BLaER1 treated with 17β-estradiol and CSF1 and Interleukin-3, amounts not matched to agents 10 nM and 100 nM (cell line): Measurements from ENCODE around the gene RSPO4.

Experiments used
- H3K27ac ChIP-seq, 11 experiments: shearing (Covaris generic); formaldehyde crosslinking; 2 replicates each; pipeline ENCODE4 v1.8.1; 2022
- H3K27me3 ChIP-seq, 11 experiments: shearing (Covaris generic); formaldehyde crosslinking; 2 replicates each; pipeline ENCODE4 v1.8.1; 2022
- H3K36me3 ChIP-seq, 11 experiments: shearing (Covaris generic); formaldehyde crosslinking; 2 replicates each; pipeline ENCODE4 v1.8.1; 2022
- H3K4me1 ChIP-seq, 10 experiments: shearing (Covaris generic); formaldehyde crosslinking; 2 replicates each; pipeline ENCODE4 v1.8.1; 2022
- H3K4me2 ChIP-seq, 11 experiments: shearing (Covaris generic); formaldehyde crosslinking; 2 replicates each; pipeline ENCODE4 v1.8.1; 2022
- H3K4me3 ChIP-seq, 10 experiments: shearing (Covaris generic); formaldehyde crosslinking; 2 replicates each; pipeline ENCODE4 v1.8.1; 2022
- H3K9ac ChIP-seq, 11 experiments: shearing (Covaris generic); formaldehyde crosslinking; 2 replicates each; pipeline ENCODE4 v1.8.1; 2022
- H3K9me3 ChIP-seq, 11 experiments: shearing (Covaris generic); formaldehyde crosslinking; replicated peaks in 1 of 11; 2 replicates each; pipeline ENCODE4 v1.8.1; 2022
- H4K20me1 ChIP-seq, 11 experiments: shearing (Covaris generic); formaldehyde crosslinking; 2 replicates each; pipeline ENCODE4 v1.8.1; 2022
- Cebpa-rat ChIP-seq, 11 experiments: shearing (Covaris generic); IDR thresholded peaks; 2 replicates each; pipeline ENCODE4 v1.8.1; 2022

RSPO4 gene

DNA sequence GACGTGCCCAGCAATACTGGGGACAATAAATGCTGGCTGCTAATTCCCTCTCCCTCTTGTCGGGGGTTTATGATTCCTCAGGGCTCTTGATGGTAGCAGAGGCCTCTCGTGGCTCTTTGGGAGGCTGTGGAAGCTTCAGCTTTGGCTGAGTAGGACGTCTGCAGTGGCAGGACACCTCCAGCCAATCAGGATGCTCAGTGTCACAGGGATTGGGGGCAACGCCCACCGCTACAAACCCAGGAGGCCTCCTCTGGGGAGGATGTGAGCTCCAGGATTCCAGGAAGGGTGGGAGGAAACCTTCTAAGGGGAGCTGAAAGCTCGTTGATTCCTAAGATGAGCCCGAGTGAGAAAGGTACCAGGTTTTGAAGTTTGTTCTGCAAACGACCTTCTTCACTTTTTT, 19.4 kb downstream of the RSPO4 start:
- H3K4me3 ChIP-seq = no peak overlapping the region
- no peak overlapping the region for H3K9ac ChIP-seq
- H3K9me3 ChIP-seq = no peaks in the 10 kb centered on the region
- peaks cover 0 to 5% (median 0%) of the 10 kb centered on the region in 11 experiments; a peak in 2 of 22 replicates for H4K20me1 ChIP-seq
- H3K4me1 ChIP-seq = peaks cover 0 to 9% (median 0%) of the 10 kb centered on the region in 10 experiments; a peak in 4 of 20 replicates
- H3K27me3 ChIP-seq = no peaks in the 10 kb centered on the region
- H3K4me2 ChIP-seq = no peak overlapping the region
- H3K27ac ChIP-seq = no peak overlapping the region
- no peaks in the 10 kb centered on the region for H3K36me3 ChIP-seq
- no peak for TF ChIP-seq Cebpa-rat (IDR thresholded peaks at IDR 0.05)

DNA sequence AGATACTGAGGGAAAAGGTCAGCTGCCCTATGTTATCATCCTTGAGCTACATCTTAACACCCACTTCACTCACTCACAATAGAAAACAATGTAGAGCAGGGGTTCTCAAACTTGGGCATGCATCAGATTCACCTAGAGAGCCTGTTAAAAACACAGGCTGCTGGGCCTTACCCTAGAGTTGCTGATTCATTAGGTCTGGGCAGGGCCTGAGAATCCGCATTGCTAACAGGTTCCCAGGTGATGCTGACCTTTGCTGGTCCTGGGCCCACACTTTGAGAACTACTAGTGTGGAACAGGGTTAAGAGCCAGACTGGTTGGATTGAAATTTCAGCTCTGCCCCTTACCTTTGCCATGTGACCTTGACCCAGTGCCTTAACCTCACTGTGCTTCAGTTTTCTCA, 25.1 kb downstream of the RSPO4 start:
- no peak overlapping the region for H3K9ac ChIP-seq
- H3K4me2 ChIP-seq = no peak overlapping the region
- TF ChIP-seq Cebpa-rat (IDR thresholded peaks at IDR 0.05) = no peak

GRCh38 chr20:976033-976432, 26.1 kb downstream of the RSPO4 start:
- no peak overlapping the region for H3K4me3 ChIP-seq
- no peaks in the 10 kb centered on the region for H3K36me3 ChIP-seq
- no peak overlapping the region for H3K9ac ChIP-seq
- no peaks in the 10 kb centered on the region for H3K9me3 ChIP-seq
- no peaks in the 10 kb centered on the region; a peak in 2 of 22 replicates for H4K20me1 ChIP-seq
- H3K27ac ChIP-seq = no peak overlapping the region
- no peaks in the 10 kb centered on the region for H3K4me1 ChIP-seq
- no peak overlapping the region for H3K4me2 ChIP-seq
- TF ChIP-seq Cebpa-rat (IDR thresholded peaks at IDR 0.05) = no peak
- no peaks in the 10 kb centered on the region for H3K27me3 ChIP-seq

More for the DNA sequence above, 25.1 kb downstream of the RSPO4 start:
- Histone ChIP-seq H3K36me3 (no peaks in the 10 kb centered on the region), H3K4me3 (no peak overlapping the region), H3K27ac (no peak overlapping the region), H4K20me1 (peaks cover 0 to 5% (median 0%) of the 10 kb centered on the region in 11 experiments; a peak in 2 of 22 replicates), H3K27me3 (no peaks in the 10 kb centered on the region), H3K9me3 (no peaks in the 10 kb centered on the region), H3K4me1 (no peaks in the 10 kb centered on the region)

- no peaks in the 10 kb centered on the region for H3K4me1 ChIP-seq
- TF ChIP-seq Cebpa-rat (IDR thresholded peaks at IDR 0.05) = 0 out of 22 replicates have a peak, but pooled peaks of 1 of the 11 experiments have one; percentile 22
- H3K9ac ChIP-seq = no peak overlapping the region
- no peak overlapping the region for H3K4me2 ChIP-seq
- H3K27me3 ChIP-seq = no peaks in the 10 kb centered on the region
- no peaks in the 10 kb centered on the region for H3K36me3 ChIP-seq
- H3K4me3 ChIP-seq = no peak overlapping the region
- H3K9me3 ChIP-seq = no peaks in the 10 kb centered on the region
- no peak overlapping the region for H3K27ac ChIP-seq
- H4K20me1 ChIP-seq = no peaks in the 10 kb centered on the region; a peak in 1 of 22 replicates
Measured at GRCh38 chr20:973785-974194, 28.3 kb downstream of the RSPO4 start.

DNA sequence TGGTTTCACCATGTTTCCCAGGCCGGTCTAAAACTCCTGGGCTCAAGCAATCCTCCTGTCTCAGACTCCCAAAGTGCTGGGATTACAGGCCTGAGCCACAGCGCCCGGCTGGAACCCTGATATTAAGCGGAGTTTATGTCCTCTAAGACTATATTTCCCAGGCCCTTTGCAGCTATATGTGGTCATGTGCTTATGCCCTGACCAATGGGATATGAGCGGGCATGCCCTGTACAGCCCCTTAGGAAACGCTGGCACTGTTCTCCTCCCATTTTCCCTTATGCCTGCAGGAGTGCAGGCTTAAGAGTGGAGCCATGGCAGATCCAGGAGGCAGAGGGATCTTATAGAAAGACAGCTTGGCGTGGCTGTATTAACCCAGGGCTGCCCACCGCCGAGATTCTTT, 29.9 kb downstream of the RSPO4 start:
- H3K4me3 ChIP-seq = no peak overlapping the region
- no peak overlapping the region for H3K9ac ChIP-seq
- H3K36me3 ChIP-seq = no peaks in the 10 kb centered on the region
- H4K20me1 ChIP-seq = no peaks in the 10 kb centered on the region
- no peaks in the 10 kb centered on the region for H3K4me1 ChIP-seq
- H3K4me2 ChIP-seq = no peak overlapping the region
- no peaks in the 10 kb centered on the region for H3K9me3 ChIP-seq
- H3K27ac ChIP-seq = no peak overlapping the region
- no peak for TF ChIP-seq Cebpa-rat (IDR thresholded peaks at IDR 0.05)
- H3K27me3 ChIP-seq = no peaks in the 10 kb centered on the region

GRCh38 chr20:971346-971745, 30.8 kb downstream of the RSPO4 start:
- Histone ChIP-seq H3K9me3 (no peaks in the 10 kb centered on the region), H3K4me3 (no peak overlapping the region), H3K27me3 (no peaks in the 10 kb centered on the region), H3K9ac (no peak overlapping the region), H3K4me1 (no peaks in the 10 kb centered on the region), H3K4me2 (no peak overlapping the region), H3K36me3 (no peaks in the 10 kb centered on the region), H4K20me1 (no peaks in the 10 kb centered on the region), H3K27ac (no peak overlapping the region)
- TF ChIP-seq Cebpa-rat (IDR thresholded peaks at IDR 0.05) = no peak

DNA sequence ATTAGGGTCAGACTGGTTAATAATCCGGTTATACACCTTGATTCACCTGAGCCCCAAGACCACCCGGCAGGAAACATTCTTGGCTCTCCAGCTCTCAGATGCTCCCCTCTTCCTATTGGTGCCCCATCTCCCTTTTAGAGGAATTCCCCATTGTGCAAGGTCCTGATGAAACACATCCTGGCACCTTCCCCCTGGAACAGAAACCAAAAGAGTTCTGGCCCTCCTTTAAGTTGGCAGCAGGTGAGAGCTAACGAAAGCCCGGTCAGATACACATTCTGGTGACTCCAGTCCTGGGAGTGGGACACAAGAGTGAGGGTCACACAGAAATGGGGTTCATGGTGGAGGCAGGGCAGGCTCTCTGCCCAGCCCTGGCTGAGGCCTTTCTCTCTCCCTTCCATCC, 32.2 kb downstream of the RSPO4 start:
- H3K27me3 ChIP-seq = no peaks in the 10 kb centered on the region

DNA sequence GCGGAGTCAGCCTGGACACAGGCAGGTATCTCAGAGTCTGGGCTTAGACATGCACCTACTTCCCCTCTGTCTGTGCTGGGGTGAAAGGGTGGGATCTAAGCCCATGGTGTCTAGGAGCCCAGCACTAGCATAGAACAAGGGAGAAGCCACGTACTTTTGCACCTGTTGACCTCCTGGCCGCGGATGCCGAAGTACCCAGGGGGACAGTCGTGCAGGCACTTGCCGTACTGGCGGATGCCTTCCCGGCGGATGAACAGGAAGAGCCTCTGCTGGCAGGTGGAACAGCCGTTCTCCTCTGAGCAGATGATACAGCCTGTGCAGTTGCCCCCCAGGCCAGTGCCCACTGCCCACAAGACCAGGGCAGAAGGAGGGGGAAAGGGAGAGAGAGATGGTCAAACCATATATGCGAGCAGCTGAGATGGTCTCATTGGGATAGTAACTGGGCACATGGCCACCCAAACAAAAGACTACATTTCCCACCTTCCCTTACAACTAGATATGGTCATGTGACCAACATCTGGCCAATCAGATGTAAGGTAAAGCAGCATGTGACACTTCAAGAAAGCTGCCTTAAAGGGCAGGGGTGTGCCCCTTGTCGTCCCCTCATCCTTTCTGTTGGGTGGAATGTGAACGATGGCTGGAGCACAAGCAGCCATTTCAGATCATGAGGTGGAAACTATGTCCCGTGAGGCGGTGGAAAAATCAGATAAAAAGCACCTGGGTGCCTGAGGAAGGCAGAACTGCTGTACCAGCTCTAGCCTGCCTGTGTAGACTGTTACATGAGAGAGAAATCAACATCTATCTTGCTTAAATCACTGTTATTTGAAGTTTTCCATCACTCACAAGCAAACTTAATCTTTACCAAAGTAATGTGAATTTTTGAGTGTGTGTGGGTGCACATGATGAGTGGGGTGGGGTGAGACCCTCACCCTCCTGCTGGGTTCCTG, 34.0 kb downstream of the RSPO4 start:
- Histone ChIP-seq H3K4me1 (no peaks in the 10 kb centered on the region), H3K27me3 (no peaks in the 10 kb centered on the region), H3K9me3 (no peaks in the 10 kb centered on the region), H3K36me3 (no peaks in the 10 kb centered on the region), H4K20me1 (no peaks in the 10 kb centered on the region), H3K9ac (no peak overlapping the region), H3K4me2 (no peak overlapping the region), H3K27ac (no peak overlapping the region), H3K4me3 (no peak overlapping the region)
- TF ChIP-seq Cebpa-rat (IDR thresholded peaks at IDR 0.05) = no peak

More for the DNA sequence above, 32.2 kb downstream of the RSPO4 start:
- Histone ChIP-seq H3K9me3 (no peaks in the 10 kb centered on the region), H3K4me1 (no peaks in the 10 kb centered on the region), H3K36me3 (no peaks in the 10 kb centered on the region), H3K27ac (no peak overlapping the region), H3K4me2 (no peak overlapping the region), H4K20me1 (no peaks in the 10 kb centered on the region), H3K4me3 (no peak overlapping the region), H3K9ac (no peak overlapping the region)
- no peak for TF ChIP-seq Cebpa-rat (IDR thresholded peaks at IDR 0.05)

DNA sequence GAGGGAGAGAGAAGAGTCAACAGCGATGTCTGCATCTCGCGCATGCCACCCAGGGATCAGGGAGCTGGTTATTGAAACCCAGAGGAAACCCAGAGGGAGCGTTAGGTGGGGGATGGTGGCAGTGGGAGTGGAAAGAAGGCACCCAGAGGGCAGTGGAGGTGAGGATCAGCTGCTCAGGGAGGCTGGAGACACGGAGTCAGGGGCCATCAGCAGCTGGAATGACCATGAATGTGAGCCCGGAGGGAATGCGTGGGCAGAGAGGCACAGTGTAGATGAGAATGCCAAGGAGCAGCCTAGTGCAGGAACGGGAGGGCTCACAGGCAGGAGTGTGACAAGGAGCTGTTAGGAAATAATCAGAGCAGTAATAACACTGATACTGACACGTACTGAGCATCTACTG, 36.2 kb downstream of the RSPO4 start:
- H3K4me1 ChIP-seq = no peaks in the 10 kb centered on the region
- no peaks in the 10 kb centered on the region for H3K36me3 ChIP-seq
- H3K9ac ChIP-seq = no peak overlapping the region
- H4K20me1 ChIP-seq = no peaks in the 10 kb centered on the region
- TF ChIP-seq Cebpa-rat (IDR thresholded peaks at IDR 0.05) = no peak
- H3K27me3 ChIP-seq = no peaks in the 10 kb centered on the region
- H3K4me3 ChIP-seq = no peak overlapping the region
- H3K4me2 ChIP-seq = no peak overlapping the region
- no peaks in the 10 kb centered on the region for H3K9me3 ChIP-seq
- no peak overlapping the region for H3K27ac ChIP-seq

DNA sequence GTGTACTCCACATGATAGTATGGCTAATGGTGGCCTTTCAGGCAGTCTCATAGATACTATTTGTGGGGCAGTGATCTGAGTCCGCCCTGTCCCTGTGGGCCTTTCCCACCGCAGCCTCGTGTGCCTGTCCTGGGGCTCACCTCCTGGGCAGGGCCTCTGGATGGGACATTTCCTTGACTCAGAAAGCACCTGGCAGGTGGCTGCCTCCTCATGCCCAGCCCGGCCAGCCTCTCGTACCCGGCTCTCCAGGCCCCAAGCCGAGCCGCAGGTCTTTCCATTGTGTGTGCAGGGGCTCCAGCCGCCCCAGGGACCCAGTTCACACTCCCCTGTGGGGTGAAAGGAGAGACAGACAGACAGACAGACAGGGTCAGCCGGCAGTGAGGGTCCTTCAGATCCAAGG, 38.3 kb downstream of the RSPO4 start:
- Histone ChIP-seq H3K27me3 (no peaks in the 10 kb centered on the region), H3K9ac (no peak overlapping the region), H3K4me1 (peaks cover 0 to 13% (median 9%) of the 10 kb centered on the region in 10 experiments; a peak in 17 of 20 replicates), H3K36me3 (no peaks in the 10 kb centered on the region), H4K20me1 (no peaks in the 10 kb centered on the region; a peak in 1 of 22 replicates), H3K27ac (no peak overlapping the region), H3K4me3 (no peak overlapping the region), H3K4me2 (no peak overlapping the region), H3K9me3 (no peaks in the 10 kb centered on the region)
- no peak for TF ChIP-seq Cebpa-rat (IDR thresholded peaks at IDR 0.05)
